Measurements from ENCODE around the gene SPATA6.

GRCh38 chr1:48246727-48247126 lies 225.3 kb downstream of the SPATA6 start:
- TF ChIP-seq EZH2 (IDR thresholded peaks at IDR 0.05; ENCODE audit: borderline replicate concordance, low read depth, low read length, severe bottlenecking) (no peak), POLR2A (IDR thresholded peaks at IDR 0.05; ENCODE audit: low read depth, low read length) (no peak), CTCF (IDR thresholded peaks at IDR 0.05; ENCODE audit: extremely low read depth in 1 of 2, insufficient read depth in 1 of 2, low read depth in 1 of 2, low read length in 2 of 2) (no peak), POLR2AphosphoS5 (IDR thresholded peaks at IDR 0.05; ENCODE audit: insufficient read depth, low read depth, low read length) (no peak), FOS (IDR thresholded peaks at IDR 0.05; ENCODE audit: borderline replicate concordance, insufficient read depth, low read length) (no peak), MYC (IDR thresholded peaks at IDR 0.05; ENCODE audit: low read depth, low read length) (no peak)
